CD14-positive monocyte (primary cell): ENCODE data around the gene PAMR1. TPM values are rescaled to one million over a fixed set of nuclear protein-coding genes. Genes with fewer than 3 reads are reported as not detected.
A peak's percentile ranks its signal among the peaks of the same experiment; 100 is the strongest.

Experiments used
- DNase-seq, 3 donors: peaks; one replicate each; pipeline ENCODE4 v3.0.0-alpha.2; 2011 to 2022
- H2AFZ ChIP-seq: 2 replicates; pipeline ENCODE4 v1.6.0; 2012; ENCODE audit warnings: mild to moderate bottlenecking, low read depth, low read length, inconsistent platforms; ENCODE audit not compliant: insufficient read depth, poor library complexity, severe bottlenecking
- H3K27ac ChIP-seq, 2 donors: 1 replicate in 1 of 2; 2 replicates in 1 of 2; pipeline ENCODE4 v1.5.1; 2012 to 2013; ENCODE audit warnings: low read length in 2 of 2, control low read depth in 1 of 2, inconsistent platforms in 1 of 2, low read depth in 1 of 2, mild to moderate bottlenecking in 1 of 2
- H3K27me3 ChIP-seq, 2 donors: one replicate each; pipeline versions ENCODE4 v1.6.0 to v1.6.1; 2011 to 2013; ENCODE audit warnings: low read length in 2 of 2; ENCODE audit not compliant: control insufficient read depth in 2 of 2, insufficient read depth in 2 of 2
- H3K36me3 ChIP-seq, 2 donors: replicated peaks in 1 of 2; 1 replicate in 1 of 2; 2 replicates in 1 of 2; pipeline versions ENCODE4 v1.5.1 to v1.6.1; 2012 to 2013; ENCODE audit warnings: low read length in 2 of 2, control low read depth in 1 of 2, inconsistent platforms in 1 of 2, mild to moderate bottlenecking in 1 of 2; ENCODE audit not compliant: insufficient read depth in 2 of 2, control insufficient read depth in 1 of 2
- H3K4me1 ChIP-seq, 2 donors: 1 replicate in 1 of 2; 2 replicates in 1 of 2; pipeline versions ENCODE4 v1.5.1 to v1.6.1; 2012 to 2013; ENCODE audit warnings: low read length in 2 of 2, control low read depth in 1 of 2, inconsistent platforms in 1 of 2, mild to moderate bottlenecking in 1 of 2, moderate library complexity in 1 of 2; ENCODE audit not compliant: insufficient read depth in 2 of 2, control insufficient read depth in 1 of 2
- H3K4me2 ChIP-seq: replicated peaks from 2 replicates; pipeline ENCODE3; 2012; ENCODE audit warnings: low read length, moderate library complexity, mild to moderate bottlenecking; ENCODE audit not compliant: poor library complexity, severe bottlenecking; ENCODE audit errors: extremely low read depth
- H3K4me3 ChIP-seq, 3 experiments: fragments of 200-600 bp in 1 of 3; sonication (generic) in 1 of 3; replicated peaks in 1 of 3; 1 replicate in 2 of 3; 2 replicates in 1 of 3; pipeline ENCODE4 v1.5.1; 2011 to 2013; ENCODE audit warnings: low read length in 3 of 3, mild to moderate bottlenecking in 3 of 3, control low read depth in 2 of 3, low read depth in 2 of 3, inconsistent platforms in 1 of 3, moderate library complexity in 1 of 3
- H3K79me2 ChIP-seq: 2 replicates; pipeline ENCODE4 v1.6.0; 2012; ENCODE audit warnings: mild to moderate bottlenecking, control low read depth, inconsistent platforms, low read length, moderate library complexity; ENCODE audit not compliant: insufficient read depth
- H3K9ac ChIP-seq: 2 replicates; pipeline ENCODE4 v1.6.0; 2017; ENCODE audit warnings: low read length, mild to moderate bottlenecking; ENCODE audit not compliant: insufficient read depth, poor library complexity, severe bottlenecking
- H3K9me3 ChIP-seq, 2 donors: replicated peaks in 1 of 2; 1 replicate in 1 of 2; 2 replicates in 1 of 2; pipeline versions ENCODE4 v1.5.1 to v1.6.1; 2012 to 2013; ENCODE audit warnings: low read length in 2 of 2, control low read depth in 1 of 2; ENCODE audit not compliant: control insufficient read depth in 1 of 2, insufficient read depth in 1 of 2
- H4K20me1 ChIP-seq: 2 replicates; pipeline ENCODE4 v1.6.0; 2012; ENCODE audit warnings: mild to moderate bottlenecking, low read length, control low read depth, moderate library complexity; ENCODE audit not compliant: insufficient read depth
- H3K27ac Mint-ChIP-seq, 7 donors: one replicate each; pipeline ENCODE4 v1.8.0; 2020; ENCODE audit warnings: mild to moderate bottlenecking in 7 of 7, mixed read lengths in 7 of 7, moderate library complexity in 6 of 7, inconsistent platforms in 2 of 7
- H3K27me3 Mint-ChIP-seq, 3 donors: one replicate each; pipeline ENCODE4 v1.8.0; 2021 to 2022; ENCODE audit warnings: low read depth in 3 of 3, mild to moderate bottlenecking in 3 of 3, mixed read lengths in 3 of 3, moderate library complexity in 3 of 3, inconsistent platforms in 1 of 3
- H3K36me3 Mint-ChIP-seq, 2 donors: one replicate each; pipeline ENCODE4 v1.8.0; 2020; ENCODE audit warnings: mixed read lengths in 2 of 2, inconsistent platforms in 1 of 2, mild to moderate bottlenecking in 1 of 2
- H3K4me1 Mint-ChIP-seq: one replicate; pipeline ENCODE4 v1.8.0; 2020; ENCODE audit warnings: mild to moderate bottlenecking, mixed read lengths
- H3K4me3 Mint-ChIP-seq, 2 donors: one replicate each; pipeline ENCODE4 v1.8.0; 2020; ENCODE audit warnings: mild to moderate bottlenecking in 2 of 2, mixed read lengths in 2 of 2, moderate library complexity in 1 of 2
- H3K9me3 Mint-ChIP-seq, 7 donors: one replicate each; pipeline ENCODE4 v1.8.0; 2020 to 2022; ENCODE audit warnings: mixed read lengths in 7 of 7, mild to moderate bottlenecking in 6 of 7, moderate library complexity in 6 of 7, inconsistent platforms in 2 of 7
- CTCF ChIP-seq: fragments of 200-600 bp; IDR thresholded peaks from one replicate; pipeline ENCODE4 v1.8.0; 2022; ENCODE audit warnings: antibody characterized with exemption, mild to moderate bottlenecking
- WGBS: methylation state at CpG from one replicate; pipeline ENCODE4 v1.1.5; 2013; ENCODE audit warnings: missing lambda C conversion rate; ENCODE audit not compliant: insufficient coverage; 5-methylcytosine and 5-hydroxymethylcytosine counted together
- intact Hi-C, 2 donors: fragments of 100-400 bp; cut with micrococcal nuclease; formaldehyde crosslinking; loops; one replicate each; pipeline versions ENCODE4 v1.15.0 to v1.15.1; 2023
- polyA plus RNA-seq, 3 donors: library from polyadenylated mRNA; depleted of rRNA in 1 of 3; unstranded in 2 of 3; stranded (reverse) in 1 of 3; fragments of 300-500 nt in 2 of 3; fragments of >200 nt in 1 of 3; fragmentation: Illumina TruSeq in 2 of 3; gene quantifications; 1 replicate in 2 of 3; 2 replicates in 1 of 3; pipeline ENCODE4 v1.2.3, GENCODE V29; 2012 to 2021

Gene PAMR1
- polyA plus RNA-seq, 3 donors = not detected

- Histone ChIP-seq H2AFZ (no peak overlapping the region), H3K9ac (no peak overlapping the region), H3K36me3 (no peaks in the 10 kb centered on the region), H3K9me3 (no peaks in the 10 kb centered on the region), H3K4me1 (peaks cover 15% of the 10 kb centered on the region in 2 donors), H3K27me3 (no peaks in the 10 kb centered on the region), H4K20me1 (no peaks in the 10 kb centered on the region), H3K79me2 (no peaks in the 10 kb centered on the region), H3K4me2 (no peak overlapping the region), H3K27ac (no peak overlapping the region), H3K4me3 (no peak overlapping the region)
- H3K4me3 Mint-ChIP-seq = no peak overlapping the region
- no peak for TF ChIP-seq CTCF
- no peaks in the 10 kb centered on the region for H3K9me3 Mint-ChIP-seq
- no peak for DNase-seq
- H3K36me3 Mint-ChIP-seq = no peaks in the 10 kb centered on the region
- peaks cover 19% of the 10 kb centered on the region for H3K4me1 Mint-ChIP-seq
- intact Hi-C loops = loop anchor here (10.0 kb wide), 2 partner anchors 213 to 243 kb away; no protein-coding TSS in a partner anchor
- no CpG with 5 or more reads among the region's 5 CpGs for WGBS
- peaks cover 1 to 4% (median 3%) of the 10 kb centered on the region in 3 donors for H3K27me3 Mint-ChIP-seq
- H3K27ac Mint-ChIP-seq = no peak overlapping the region
Measured at GRCh38 chr11:35388061-35388460, 137.4 kb downstream of the PAMR1 start.

GRCh38 chr11:35387111-35387982, 138.1 kb downstream of the PAMR1 start:
- Histone ChIP-seq H3K27me3 (no peaks in the 10 kb centered on the region), H3K4me3 (no peak overlapping the region), H3K4me1 (peaks cover 15% of the 10 kb centered on the region in 2 donors), H3K79me2 (no peaks in the 10 kb centered on the region), H3K27ac (no peak overlapping the region), H4K20me1 (no peaks in the 10 kb centered on the region), H3K9me3 (no peaks in the 10 kb centered on the region), H3K9ac (no peak overlapping the region), H3K36me3 (no peaks in the 10 kb centered on the region), H2AFZ (no peak overlapping the region), H3K4me2 (no peak overlapping the region)
- no peaks in the 10 kb centered on the region for H3K36me3 Mint-ChIP-seq
- no peaks in the 10 kb centered on the region for H3K9me3 Mint-ChIP-seq
- WGBS = 44% methylated on average over 1 of the region's 4 CpGs
- no peak overlapping the region for H3K4me3 Mint-ChIP-seq
- intact Hi-C loops = loop anchor here (10.0 kb wide), 2 partner anchors 213 to 243 kb away; no protein-coding TSS in a partner anchor
- peaks cover 1 to 4% (median 2%) of the 10 kb centered on the region in 3 donors for H3K27me3 Mint-ChIP-seq
- peak overlapping the region in 1 of 7 donors; percentile 30 for H3K27ac Mint-ChIP-seq
- no peak for DNase-seq
- peaks cover 18% of the 10 kb centered on the region for H3K4me1 Mint-ChIP-seq
- TF ChIP-seq CTCF = peak; percentile 63
